ENCODE data around the gene GPR83. TPM values are rescaled to one million over a fixed set of nuclear protein-coding genes. Genes with fewer than 3 reads are reported as not detected.

Gene GPR83
- total RNA-seq, 4 donors from 2014 or later = 0.17 to 0.40 (median 0.32) TPM; not detected in 1

GRCh38 chr11:94330789-94331188, 70.4 kb downstream of the GPR83 start:
- DNase-seq (ENCODE audit: extremely low spot score) = no peak
- Histone ChIP-seq H3K4me1 (peaks cover 0 to 8% (median 0%) of the 10 kb centered on the region in 4 donors), H3K27ac (replicated peaks in 1 of 4) (no peak overlapping the region), H3K4me3 (no peak overlapping the region), H3K36me3 (no peaks in the 10 kb centered on the region), H3K27me3 (no peaks in the 10 kb centered on the region), H3K9me3 (peaks cover 0 to 4% (median 0%) of the 10 kb centered on the region in 4 donors)
- WGBS = 84% methylated on average over 2 of the region's 2 CpGs
- intact Hi-C loops (cut with DNase I) = no loop called here
- TF ChIP-seq, protein P1, sequence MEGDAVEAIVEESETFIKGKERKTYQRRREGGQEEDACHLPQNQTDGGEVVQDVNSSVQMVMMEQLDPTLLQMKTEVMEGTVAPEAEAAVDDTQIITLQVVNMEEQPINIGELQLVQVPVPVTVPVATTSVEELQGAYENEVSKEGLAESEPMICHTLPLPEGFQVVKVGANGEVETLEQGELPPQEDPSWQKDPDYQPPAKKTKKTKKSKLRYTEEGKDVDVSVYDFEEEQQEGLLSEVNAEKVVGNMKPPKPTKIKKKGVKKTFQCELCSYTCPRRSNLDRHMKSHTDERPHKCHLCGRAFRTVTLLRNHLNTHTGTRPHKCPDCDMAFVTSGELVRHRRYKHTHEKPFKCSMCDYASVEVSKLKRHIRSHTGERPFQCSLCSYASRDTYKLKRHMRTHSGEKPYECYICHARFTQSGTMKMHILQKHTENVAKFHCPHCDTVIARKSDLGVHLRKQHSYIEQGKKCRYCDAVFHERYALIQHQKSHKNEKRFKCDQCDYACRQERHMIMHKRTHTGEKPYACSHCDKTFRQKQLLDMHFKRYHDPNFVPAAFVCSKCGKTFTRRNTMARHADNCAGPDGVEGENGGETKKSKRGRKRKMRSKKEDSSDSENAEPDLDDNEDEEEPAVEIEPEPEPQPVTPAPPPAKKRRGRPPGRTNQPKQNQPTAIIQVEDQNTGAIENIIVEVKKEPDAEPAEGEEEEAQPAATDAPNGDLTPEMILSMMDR (IDR thresholded peaks at IDR 0.05) = no peak
- TF ChIP-seq POLR2A (IDR thresholded peaks at IDR 0.05; ENCODE audit: low read depth) (no peak), EP300 (IDR thresholded peaks at IDR 0.05) (no peak)

DNA sequence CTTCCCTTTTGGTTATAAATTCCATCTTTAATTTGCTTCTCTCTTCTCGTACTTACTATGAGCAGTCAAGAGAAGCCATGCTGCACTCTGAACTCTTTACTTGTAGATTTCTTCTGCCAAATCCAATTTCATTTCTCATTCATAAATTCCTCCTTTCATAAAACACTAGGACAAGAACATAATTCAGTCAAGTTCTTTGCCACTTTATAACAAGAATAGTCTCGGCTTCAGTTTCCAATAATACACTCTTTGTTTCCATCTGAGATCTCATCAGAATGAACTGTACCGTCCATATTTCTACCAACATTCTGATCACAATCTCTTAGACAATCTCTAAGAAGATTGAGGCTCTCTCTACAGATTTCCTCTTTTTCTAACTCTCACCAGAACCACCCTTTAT, 71.7 kb downstream of the GPR83 start:
- Histone ChIP-seq H3K4me1 (peaks cover 0 to 8% (median 0%) of the 10 kb centered on the region in 4 donors), H3K27ac (replicated peaks in 1 of 4) (no peak overlapping the region), H3K4me3 (no peak overlapping the region), H3K36me3 (no peaks in the 10 kb centered on the region), H3K27me3 (no peaks in the 10 kb centered on the region), H3K9me3 (peaks cover 0 to 9% (median 0%) of the 10 kb centered on the region in 4 donors)
- TF ChIP-seq EP300 (IDR thresholded peaks at IDR 0.05) = no peak
- TF ChIP-seq POLR2A (IDR thresholded peaks at IDR 0.05; ENCODE audit: low read depth) = no peak
- TF ChIP-seq POLR2AphosphoS5 (IDR thresholded peaks at IDR 0.05) = no peak
- TF ChIP-seq, protein P1 (IDR thresholded peaks at IDR 0.05) = no peak
- intact Hi-C loops (cut with DNase I) = no loop called here
- no peak for DNase-seq (ENCODE audit: extremely low spot score)
- 86% methylated on average over 3 of the region's 3 CpGs for WGBS

GRCh38 chr11:94328587-94329080, 72.6 kb downstream of the GPR83 start:
- TF ChIP-seq POLR2A (IDR thresholded peaks at IDR 0.05; ENCODE audit: low read depth) = no peak
- TF ChIP-seq EP300 (IDR thresholded peaks at IDR 0.05) = no peak
- TF ChIP-seq, protein P1 (IDR thresholded peaks at IDR 0.05) = no peak
- TF ChIP-seq POLR2AphosphoS5 (IDR thresholded peaks at IDR 0.05) = no peak
- DNase-seq (ENCODE audit: extremely low spot score) = no peak
- Histone ChIP-seq H3K4me1 (peaks cover 0 to 8% (median 0%) of the 10 kb centered on the region in 4 donors), H3K36me3 (no peaks in the 10 kb centered on the region), H3K27ac (replicated peaks in 1 of 4) (no peak overlapping the region), H3K4me3 (no peak overlapping the region), H3K27me3 (no peaks in the 10 kb centered on the region), H3K9me3 (peaks cover 0 to 9% (median 0%) of the 10 kb centered on the region in 4 donors)
- intact Hi-C loops (cut with DNase I) = no loop called here
- WGBS = 90% methylated on average over 6 of the region's 6 CpGs

Other genes starting within 250 kb of the GPR83 start
- not detected for gene IZUMO1R, start 96.8 kb downstream of the GPR83 start, total RNA-seq
- gene MRE11, start 92.4 kb upstream of the GPR83 start, total RNA-seq = 10 to 100 TPM in 3 of 4 donors, 1 to 10 TPM in 1; 9.9 to 12.9 (median 11.2) TPM
- gene ANKRD49, start 92.6 kb upstream of the GPR83 start, total RNA-seq = 10 to 100 TPM; 16.2 to 20.8 (median 18.0) TPM
- gene C11orf97, start 111.0 kb upstream of the GPR83 start, total RNA-seq = not detected
- gene FUT4, start 142.5 kb upstream of the GPR83 start, total RNA-seq = 1 to 10 TPM; 5.5 to 8.8 (median 7.2) TPM
- gene PIWIL4, start 165.9 kb upstream of the GPR83 start, total RNA-seq = 1 to 10 TPM; 3.2 to 4.5 (median 4.1) TPM

Data from esophagus muscularis mucosa (tissue), 4 donors.